ENCODE results near the gene RAPGEF4. TPM values are rescaled to one million over a fixed set of nuclear protein-coding genes. Genes with fewer than 3 reads are reported as not detected.
"Not testable (repeated sequence)": the region's sequence is repeated elsewhere in the genome, so short reads cannot be mapped to it uniquely, and the experiment has no call there.

Gene RAPGEF4
- total and polyA plus RNA-seq, 7 donors: 0.23 to 7.6 (median 4.2) TPM

DNA sequence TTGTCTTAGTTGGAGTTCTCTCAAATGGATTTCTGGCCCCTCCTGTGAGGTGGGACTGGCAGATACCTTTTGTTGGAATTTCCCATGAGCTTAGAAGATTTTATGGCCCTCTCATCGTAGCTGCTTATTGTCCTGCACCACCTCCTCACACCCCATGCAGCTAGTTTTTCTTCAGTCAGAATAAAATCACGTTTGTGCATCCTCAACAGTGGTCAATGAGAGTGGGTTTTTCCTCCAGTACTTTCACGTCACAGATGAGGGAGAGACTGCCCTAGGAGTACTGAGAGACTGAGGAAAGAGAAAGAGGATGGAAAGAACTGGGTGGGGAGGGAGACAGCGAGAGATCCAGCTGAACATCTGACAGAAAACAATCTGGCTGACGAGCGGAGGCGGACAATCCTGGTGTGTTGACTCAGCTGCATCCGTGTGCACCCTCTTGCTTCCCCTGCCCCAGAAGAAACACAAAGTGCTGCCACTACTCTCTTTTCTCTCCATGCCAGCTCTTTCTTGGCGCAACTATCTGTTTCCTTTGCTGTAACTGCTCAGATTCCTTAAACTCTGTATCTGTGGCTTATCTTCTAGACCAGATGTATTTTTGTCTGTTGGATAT, 7.4 kb downstream of the RAPGEF4 start:
- Histone ChIP-seq H3K9me3 (peaks cover 0 to 4% (median 0%) of the 10 kb centered on the region in 4 donors), H3K4me1 (no peaks in the 10 kb centered on the region), H3K27ac (no peak overlapping the region), H3K36me3 (no peaks in the 10 kb centered on the region), H3K4me3 (no peak overlapping the region), H3K27me3 (no peaks in the 10 kb centered on the region)
- no peak for DNase-seq
- no peak for TF ChIP-seq POLR2AphosphoS5 (IDR thresholded peaks at IDR 0.05)
- no peak for TF ChIP-seq EP300 (IDR thresholded peaks at IDR 0.05)
- no peak for TF ChIP-seq CTCF (IDR thresholded peaks at IDR 0.05)
- no peak for TF ChIP-seq POLR2A (IDR thresholded peaks at IDR 0.05)
- intact Hi-C loops (cut with DNase I): no loop called here
- 44 to 71% methylated on average over 9 of the region's 9 CpGs for WGBS, 2 donors

DNA sequence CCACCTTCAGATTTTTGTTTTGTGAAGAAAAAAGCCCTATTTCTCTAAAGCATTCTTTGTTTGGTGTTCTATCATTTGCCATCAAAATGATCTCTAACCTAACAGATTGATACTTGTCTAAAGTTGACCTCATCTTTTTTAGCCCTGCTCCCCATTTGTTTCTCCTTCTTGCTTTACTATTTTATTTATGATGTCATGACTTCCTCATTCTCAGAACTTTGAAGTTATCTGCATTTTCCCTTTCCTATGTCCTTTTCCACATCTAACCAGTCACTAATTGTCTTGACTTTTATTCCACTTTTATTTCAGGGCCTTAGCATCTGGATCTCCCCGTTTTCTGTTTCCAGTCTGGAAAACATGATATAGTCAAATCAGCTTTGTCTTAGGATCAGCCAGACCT, 8.3 kb downstream of the RAPGEF4 start:
- WGBS, 2 donors: 86 to 94% methylated on average over 1 of the region's 1 CpG
- peaks cover 0 to 4% (median 0%) of the 10 kb centered on the region in 4 donors for H3K9me3 ChIP-seq

GRCh38 chr2:172745636-172746035, 10.0 kb downstream of the RAPGEF4 start:
- Histone ChIP-seq H3K4me3 (no peak overlapping the region), H3K4me1 (no peaks in the 10 kb centered on the region), H3K9me3 (peaks cover 0 to 4% (median 0%) of the 10 kb centered on the region in 4 donors), H3K36me3 (no peaks in the 10 kb centered on the region), H3K27ac (no peak overlapping the region), H3K27me3 (no peaks in the 10 kb centered on the region)
- TF ChIP-seq POLR2AphosphoS5 (IDR thresholded peaks at IDR 0.05) (no peak), CTCF (IDR thresholded peaks at IDR 0.05) (no peak), EP300 (IDR thresholded peaks at IDR 0.05) (no peak), POLR2A (IDR thresholded peaks at IDR 0.05) (no peak)
- WGBS, 2 donors: 86 to 91% methylated on average over 1 of the region's 1 CpG
- intact Hi-C loops (cut with DNase I): no loop called here
- DNase-seq: no peak

More for the DNA sequence above, 8.3 kb downstream of the RAPGEF4 start:
- Histone ChIP-seq H3K27ac (no peak overlapping the region), H3K36me3 (no peaks in the 10 kb centered on the region), H3K27me3 (no peaks in the 10 kb centered on the region), H3K4me1 (no peaks in the 10 kb centered on the region), H3K4me3 (no peak overlapping the region)
- no peak for DNase-seq
- intact Hi-C loops (cut with DNase I): no loop called here
- TF ChIP-seq EP300 (IDR thresholded peaks at IDR 0.05) (no peak), CTCF (IDR thresholded peaks at IDR 0.05) (no peak), POLR2A (IDR thresholded peaks at IDR 0.05) (no peak)

DNA sequence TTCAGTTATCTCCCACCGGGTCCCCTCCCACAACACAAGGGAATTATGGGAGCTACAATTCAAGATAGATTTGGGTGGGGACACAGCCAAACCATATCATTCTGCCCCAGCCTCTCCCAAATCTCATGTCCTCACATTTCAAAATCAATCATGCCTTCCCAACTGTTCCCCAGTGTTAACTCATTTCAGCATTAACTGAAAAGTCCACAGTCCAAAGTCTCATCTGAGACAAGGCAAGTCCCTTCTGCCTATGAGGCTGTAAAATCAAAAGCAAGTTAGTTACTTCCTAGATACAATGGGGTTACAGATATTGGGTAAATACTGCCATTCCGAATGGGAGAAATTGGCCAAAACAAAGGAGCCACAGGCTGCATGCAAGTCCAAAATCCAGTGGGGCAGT, 12.9 kb downstream of the RAPGEF4 start:
- 21 to 79% methylated on average over 2 of the region's 2 CpGs for WGBS, 2 donors

GRCh38 chr2:172749388-172749787, 13.7 kb downstream of the RAPGEF4 start:
- no peaks in the 10 kb centered on the region for H3K4me1 ChIP-seq
- DNase-seq: no peak
- H3K27me3 ChIP-seq: no peaks in the 10 kb centered on the region
- H3K36me3 ChIP-seq: no peaks in the 10 kb centered on the region
- H3K27ac ChIP-seq: no peak overlapping the region
- H3K4me3 ChIP-seq: no peak overlapping the region
- TF ChIP-seq POLR2A (IDR thresholded peaks at IDR 0.05) (no peak), POLR2AphosphoS5 (IDR thresholded peaks at IDR 0.05) (no peak), CTCF (IDR thresholded peaks at IDR 0.05) (no peak), EP300 (IDR thresholded peaks at IDR 0.05) (no peak)
- intact Hi-C loops (cut with DNase I): no loop called here
- H3K9me3 ChIP-seq: no peaks in the 10 kb centered on the region
- WGBS, 2 donors: 88% methylated on average over 6 of the region's 6 CpGs

More for the DNA sequence above, 12.9 kb downstream of the RAPGEF4 start:
- H3K4me3 ChIP-seq; H3K36me3 ChIP-seq; H3K27me3 ChIP-seq; H3K27ac ChIP-seq; DNase-seq; H3K9me3 ChIP-seq; intact Hi-C loops (cut with DNase I); H3K4me1 ChIP-seq: not testable (repeated sequence)

All from sigmoid colon (tissue), 7 donors.